ENCODE data around the gene KDELR3. TPM values are rescaled to one million over a fixed set of nuclear protein-coding genes. Genes with fewer than 3 reads are reported as not detected.

KDELR3 gene
- polyA plus RNA-seq, 1 donor (not counting 4 experiments of a cell fraction or from before 2014, with no cell fraction given) = 10.1 TPM

DNA sequence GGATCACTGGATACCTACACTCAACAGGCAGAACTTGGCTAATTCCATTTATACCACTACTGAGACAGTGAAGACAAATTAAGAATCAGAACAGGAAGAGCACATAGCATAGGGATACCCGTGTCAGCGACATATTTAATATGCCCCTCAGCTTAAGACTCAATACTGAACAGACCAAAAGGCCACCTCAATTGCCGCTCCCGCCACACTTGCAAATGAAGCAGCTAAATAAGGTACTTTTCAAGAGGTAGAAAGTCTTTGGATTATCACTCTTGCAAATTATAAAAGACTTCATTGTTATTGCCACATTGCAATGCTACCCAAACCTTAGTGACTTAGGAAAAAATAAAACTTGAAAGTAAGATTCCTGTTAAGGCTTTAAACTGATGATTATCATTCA lies 35.1 kb downstream of the KDELR3 start:
- Histone ChIP-seq H3K4me1 (ENCODE audit: control insufficient read depth, extremely low read depth, insufficient read depth, low read length) (peaks cover 21% of the 10 kb centered on the region), H3K27ac (ENCODE audit: control insufficient read depth, insufficient read depth, low read length) (peak overlapping the region; percentile 98), H3K9ac (ENCODE audit: control insufficient read depth, extremely low read depth, insufficient read depth, low read length) (no peak overlapping the region), H3K4me3 (ENCODE audit: control insufficient read depth in 2 of 3, extremely low read depth in 1 of 3, insufficient read depth in 2 of 3, low read depth in 1 of 3, low read length in 3 of 3) (peak overlapping the region in 2 of 3 experiments; percentile 92), H3K4me2 (ENCODE audit: control insufficient read depth, extremely low read depth, insufficient read depth, low read depth, low read length) (peak overlapping the region; percentile 98), H3K36me3 (ENCODE audit: control insufficient read depth in 2 of 2, extremely low read depth in 1 of 2, insufficient read depth in 2 of 2, low read length in 2 of 2) (peaks cover 13 to 37% of the 10 kb centered on the region in 2 experiments), H3K9me3 (ENCODE audit: control insufficient read depth, low read depth, low read length) (no peaks in the 10 kb centered on the region), H2AFZ (ENCODE audit: control insufficient read depth, low read length) (no peak overlapping the region), H3K79me2 (ENCODE audit: control insufficient read depth, insufficient read depth, low read length) (peaks cover 77% of the 10 kb centered on the region), H3K27me3 (ENCODE audit: control insufficient read depth, extremely low read depth, insufficient read depth, low read length) (no peaks in the 10 kb centered on the region), H4K20me1 (ENCODE audit: control insufficient read depth, extremely low read depth, insufficient read depth, low read length) (peaks cover 33% of the 10 kb centered on the region), H3K9me1 (ENCODE audit: control insufficient read depth, extremely low read depth, insufficient read depth, low read length) (peaks cover 3% of the 10 kb centered on the region)
- TF ChIP-seq, protein P1, sequence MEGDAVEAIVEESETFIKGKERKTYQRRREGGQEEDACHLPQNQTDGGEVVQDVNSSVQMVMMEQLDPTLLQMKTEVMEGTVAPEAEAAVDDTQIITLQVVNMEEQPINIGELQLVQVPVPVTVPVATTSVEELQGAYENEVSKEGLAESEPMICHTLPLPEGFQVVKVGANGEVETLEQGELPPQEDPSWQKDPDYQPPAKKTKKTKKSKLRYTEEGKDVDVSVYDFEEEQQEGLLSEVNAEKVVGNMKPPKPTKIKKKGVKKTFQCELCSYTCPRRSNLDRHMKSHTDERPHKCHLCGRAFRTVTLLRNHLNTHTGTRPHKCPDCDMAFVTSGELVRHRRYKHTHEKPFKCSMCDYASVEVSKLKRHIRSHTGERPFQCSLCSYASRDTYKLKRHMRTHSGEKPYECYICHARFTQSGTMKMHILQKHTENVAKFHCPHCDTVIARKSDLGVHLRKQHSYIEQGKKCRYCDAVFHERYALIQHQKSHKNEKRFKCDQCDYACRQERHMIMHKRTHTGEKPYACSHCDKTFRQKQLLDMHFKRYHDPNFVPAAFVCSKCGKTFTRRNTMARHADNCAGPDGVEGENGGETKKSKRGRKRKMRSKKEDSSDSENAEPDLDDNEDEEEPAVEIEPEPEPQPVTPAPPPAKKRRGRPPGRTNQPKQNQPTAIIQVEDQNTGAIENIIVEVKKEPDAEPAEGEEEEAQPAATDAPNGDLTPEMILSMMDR (optimal IDR thresholded peaks at IDR 0.05 in 1 of 3, IDR thresholded peaks at IDR 0.05 in 1 of 3, conservative IDR thresholded peaks at IDR 0.05 in 1 of 3; ENCODE audit: extremely low read depth in 1 of 3, insufficient read depth in 2 of 3, low read length in 3 of 3) = no peak
- no peak for TF ChIP-seq EZH2 (IDR thresholded peaks at IDR 0.05; ENCODE audit: low read length)
- no peak for FAIRE-seq
- DNase-seq (ENCODE audit: low read depth, low spot score) = no peak
- dilution Hi-C loops (cut with MboI; ENCODE audit: extremely low pct_ligation_motif_present, low sequenced_read_pairs) = no loop called here

DNA sequence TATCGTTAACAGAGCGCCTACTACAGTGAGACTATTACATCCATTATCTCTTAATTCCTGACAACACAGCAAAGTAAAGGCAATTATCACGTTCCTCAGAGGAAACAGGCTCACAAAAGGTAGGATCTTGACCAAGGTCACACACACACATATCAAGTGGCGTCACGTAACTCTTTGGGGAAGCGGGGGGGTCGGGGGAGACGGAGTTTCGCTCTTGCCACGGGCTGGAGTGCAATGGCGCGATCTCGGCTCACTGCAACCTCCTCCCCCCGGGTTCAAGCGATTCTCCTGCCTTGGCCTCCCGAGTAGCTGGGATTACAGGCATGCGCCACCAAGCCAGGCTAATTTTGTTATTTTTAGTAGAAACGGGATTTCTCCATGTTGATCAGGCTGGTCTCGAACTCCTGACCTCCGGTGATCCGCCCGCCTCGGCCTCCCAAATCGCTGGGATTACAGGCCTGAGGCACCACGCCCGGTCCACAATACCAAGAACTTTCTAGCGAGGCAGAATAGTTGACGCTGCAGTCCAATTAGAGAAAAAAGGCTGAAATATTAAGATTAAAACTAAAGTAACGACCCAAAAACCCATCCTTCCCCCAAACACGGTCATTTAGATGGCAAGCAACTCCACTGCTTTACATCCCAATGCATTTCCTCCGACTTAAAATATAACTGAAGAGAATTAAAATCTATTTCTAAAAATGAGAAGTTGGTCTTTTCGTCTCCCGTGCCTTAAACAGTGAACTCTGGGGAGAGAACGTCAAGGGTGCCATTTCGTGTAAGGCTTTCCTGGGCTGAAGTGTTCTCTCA lies 37.0 kb downstream of the KDELR3 start:
- Histone ChIP-seq H3K27me3 (ENCODE audit: control insufficient read depth, extremely low read depth, insufficient read depth, low read length) (no peaks in the 10 kb centered on the region), H3K9me1 (ENCODE audit: control insufficient read depth, extremely low read depth, insufficient read depth, low read length) (peaks cover 3% of the 10 kb centered on the region), H3K9me3 (ENCODE audit: control insufficient read depth, low read depth, low read length) (no peaks in the 10 kb centered on the region), H2AFZ (ENCODE audit: control insufficient read depth, low read length) (no peak overlapping the region), H3K4me3 (ENCODE audit: control insufficient read depth in 2 of 3, extremely low read depth in 1 of 3, insufficient read depth in 2 of 3, low read depth in 1 of 3, low read length in 3 of 3) (peak overlapping the region; percentile 87 to 92 (median 92)), H3K9ac (ENCODE audit: control insufficient read depth, extremely low read depth, insufficient read depth, low read length) (peak overlapping the region; percentile 99), H3K79me2 (ENCODE audit: control insufficient read depth, insufficient read depth, low read length) (peaks cover 58% of the 10 kb centered on the region), H3K4me2 (ENCODE audit: control insufficient read depth, extremely low read depth, insufficient read depth, low read depth, low read length) (peak overlapping the region; percentile 98), H3K36me3 (ENCODE audit: control insufficient read depth in 2 of 2, extremely low read depth in 1 of 2, insufficient read depth in 2 of 2, low read length in 2 of 2) (peaks cover 6 to 19% of the 10 kb centered on the region in 2 experiments), H3K4me1 (ENCODE audit: control insufficient read depth, extremely low read depth, insufficient read depth, low read length) (peaks cover 21% of the 10 kb centered on the region), H3K27ac (ENCODE audit: control insufficient read depth, insufficient read depth, low read length) (peak overlapping the region; percentile 98), H4K20me1 (ENCODE audit: control insufficient read depth, extremely low read depth, insufficient read depth, low read length) (peaks cover 33% of the 10 kb centered on the region)
- no peak for DNase-seq (ENCODE audit: low read depth, low spot score)
- dilution Hi-C loops (cut with MboI; ENCODE audit: extremely low pct_ligation_motif_present, low sequenced_read_pairs) = no loop called here
- TF ChIP-seq EZH2 (IDR thresholded peaks at IDR 0.05; ENCODE audit: low read length) = no peak
- TF ChIP-seq, protein P1 (optimal IDR thresholded peaks at IDR 0.05 in 1 of 3, IDR thresholded peaks at IDR 0.05 in 1 of 3, conservative IDR thresholded peaks at IDR 0.05 in 1 of 3; ENCODE audit: extremely low read depth in 1 of 3, insufficient read depth in 2 of 3, low read length in 3 of 3) = no peak
- FAIRE-seq = no peak

Data from keratinocyte (primary cell).